HG02970 (cell line): ENCODE data around the gene FGF9.

ENCODE experiments used
- ATAC-seq: cut with Tn5 transposase; IDR thresholded peaks from one replicate; pipeline ENCODE4 v1.9.1; 2021; ENCODE audit warnings: mild to moderate bottlenecking, moderate library complexity, moderate number of reproducible peaks; ENCODE audit not compliant: unreplicated experiment, low FRiP score

FGF9 gene

GRCh38 chr13:21703846-21704245 is 33.0 kb downstream of the FGF9 start:
- no peak for ATAC-seq

- ATAC-seq: no peak
Observed at GRCh38 chr13:21707586-21707985, 36.7 kb downstream of the FGF9 start.

- no peak for ATAC-seq
Observed at GRCh38 chr13:21709697-21710096, 38.8 kb downstream of the FGF9 start.

GRCh38 chr13:21710163-21710562 is 39.3 kb downstream of the FGF9 start:
- no peak for ATAC-seq

GRCh38 chr13:21717817-21718216 is 46.9 kb downstream of the FGF9 start:
- no peak for ATAC-seq

GRCh38 chr13:21719463-21719862 is 48.6 kb downstream of the FGF9 start:
- ATAC-seq: no peak

- no peak for ATAC-seq
Observed at GRCh38 chr13:21723807-21724505, 53.1 kb downstream of the FGF9 start.

- ATAC-seq: no peak
Observed at GRCh38 chr13:21730186-21730880, 59.5 kb downstream of the FGF9 start.

GRCh38 chr13:21733475-21734263 is 62.8 kb downstream of the FGF9 start:
- ATAC-seq: no peak

GRCh38 chr13:21734961-21735360 is 64.1 kb downstream of the FGF9 start:
- ATAC-seq: no peak

- ATAC-seq: no peak
Observed at GRCh38 chr13:21735701-21736401, 65.0 kb downstream of the FGF9 start.

- no peak for ATAC-seq
Observed at GRCh38 chr13:21736926-21737325, 66.1 kb downstream of the FGF9 start.

GRCh38 chr13:21738630-21739029 is 67.8 kb downstream of the FGF9 start:
- no peak for ATAC-seq

GRCh38 chr13:21739771-21740170 is 68.9 kb downstream of the FGF9 start:
- no peak for ATAC-seq

- ATAC-seq: no peak
Observed at GRCh38 chr13:21741396-21741979, 70.6 kb downstream of the FGF9 start.

- ATAC-seq: no peak
Observed at GRCh38 chr13:21742096-21742495, 71.2 kb downstream of the FGF9 start.

GRCh38 chr13:21744149-21744548 is 73.3 kb downstream of the FGF9 start:
- no peak for ATAC-seq

GRCh38 chr13:21745307-21745706 is 74.4 kb downstream of the FGF9 start:
- no peak for ATAC-seq

GRCh38 chr13:21747456-21747855 is 76.6 kb downstream of the FGF9 start:
- no peak for ATAC-seq

- ATAC-seq: no peak
Observed at GRCh38 chr13:21748166-21748565, 77.3 kb downstream of the FGF9 start.
